Measurements from ENCODE around the gene DNMBP. TPM values are rescaled to one million over a fixed set of nuclear protein-coding genes. Genes with fewer than 3 reads are reported as not detected.
"Not testable (repeated sequence)": the region's sequence is repeated elsewhere in the genome, so short reads cannot be mapped to it uniquely, and the experiment has no call there.

Gene DNMBP
- total RNA-seq, 4 donors from 2014 or later: 21.6 to 28.8 (median 24.6) TPM

DNA sequence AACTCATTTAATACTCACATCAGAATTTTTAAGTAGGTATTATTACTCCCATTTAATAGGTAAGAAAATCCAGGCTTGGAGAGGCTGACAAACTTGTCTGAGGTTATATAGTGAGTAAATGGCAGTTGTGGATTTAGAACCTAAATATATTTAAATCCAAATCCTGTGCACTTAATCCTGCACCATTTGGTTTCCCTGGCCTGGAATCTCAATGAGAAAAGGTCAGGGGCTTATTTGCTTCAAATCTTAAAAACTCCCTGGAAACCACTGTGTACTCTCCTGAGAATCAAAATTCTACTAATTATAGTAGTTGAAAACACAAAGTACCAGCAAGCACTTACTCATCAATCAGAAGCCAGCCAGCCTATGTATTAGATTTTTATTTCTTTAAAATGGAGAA is 97.7 kb downstream of the DNMBP start:
- H3K27ac ChIP-seq: peak overlapping the region in 1 of 4 donors; percentile 55

GRCh38 chr10:99908512-99908911 is 101.2 kb downstream of the DNMBP start:
- H3K27me3 ChIP-seq: no peaks in the 10 kb centered on the region
- H3K4me3 ChIP-seq: no peak overlapping the region
- no peaks in the 10 kb centered on the region for H3K9me3 ChIP-seq
- DNase-seq (ENCODE audit: low spot score in 2 of 2): no peak
- no peak overlapping the region for H3K27ac ChIP-seq
- WGBS, 2 donors: 76 to 86% methylated on average over 3 of the region's 3 CpGs
- TF ChIP-seq, protein P1, sequence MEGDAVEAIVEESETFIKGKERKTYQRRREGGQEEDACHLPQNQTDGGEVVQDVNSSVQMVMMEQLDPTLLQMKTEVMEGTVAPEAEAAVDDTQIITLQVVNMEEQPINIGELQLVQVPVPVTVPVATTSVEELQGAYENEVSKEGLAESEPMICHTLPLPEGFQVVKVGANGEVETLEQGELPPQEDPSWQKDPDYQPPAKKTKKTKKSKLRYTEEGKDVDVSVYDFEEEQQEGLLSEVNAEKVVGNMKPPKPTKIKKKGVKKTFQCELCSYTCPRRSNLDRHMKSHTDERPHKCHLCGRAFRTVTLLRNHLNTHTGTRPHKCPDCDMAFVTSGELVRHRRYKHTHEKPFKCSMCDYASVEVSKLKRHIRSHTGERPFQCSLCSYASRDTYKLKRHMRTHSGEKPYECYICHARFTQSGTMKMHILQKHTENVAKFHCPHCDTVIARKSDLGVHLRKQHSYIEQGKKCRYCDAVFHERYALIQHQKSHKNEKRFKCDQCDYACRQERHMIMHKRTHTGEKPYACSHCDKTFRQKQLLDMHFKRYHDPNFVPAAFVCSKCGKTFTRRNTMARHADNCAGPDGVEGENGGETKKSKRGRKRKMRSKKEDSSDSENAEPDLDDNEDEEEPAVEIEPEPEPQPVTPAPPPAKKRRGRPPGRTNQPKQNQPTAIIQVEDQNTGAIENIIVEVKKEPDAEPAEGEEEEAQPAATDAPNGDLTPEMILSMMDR (IDR thresholded peaks at IDR 0.05): no peak
- TF ChIP-seq EP300 (IDR thresholded peaks at IDR 0.05): no peak
- TF ChIP-seq POLR2A (IDR thresholded peaks at IDR 0.05): no peak
- peaks cover 0 to 34% (median 0%) of the 10 kb centered on the region in 4 donors for H3K4me1 ChIP-seq
- H3K36me3 ChIP-seq: peaks cover 0 to 57% (median 8%) of the 10 kb centered on the region in 3 donors

More for the DNA sequence above, 97.7 kb downstream of the DNMBP start:
- no peaks in the 10 kb centered on the region for H3K27me3 ChIP-seq
- TF ChIP-seq POLR2A (IDR thresholded peaks at IDR 0.05) (no peak), EP300 (IDR thresholded peaks at IDR 0.05) (no peak)
- TF ChIP-seq, protein P1 (IDR thresholded peaks at IDR 0.05): no peak
- peaks cover 0 to 46% (median 3%) of the 10 kb centered on the region in 4 donors for H3K4me1 ChIP-seq
- H3K36me3 ChIP-seq: peaks cover 0 to 23% (median 0%) of the 10 kb centered on the region in 3 donors
- no peak for DNase-seq (ENCODE audit: low spot score in 2 of 2)
- H3K9me3 ChIP-seq: no peaks in the 10 kb centered on the region
- no peak overlapping the region for H3K4me3 ChIP-seq

GRCh38 chr10:99906470-99906869 is 103.3 kb downstream of the DNMBP start:
- Histone ChIP-seq H3K27ac (no peak overlapping the region), H3K27me3 (no peaks in the 10 kb centered on the region), H3K36me3 (peaks cover 0 to 66% (median 8%) of the 10 kb centered on the region in 3 donors), H3K9me3 (no peaks in the 10 kb centered on the region), H3K4me1 (peaks cover 0 to 14% (median 0%) of the 10 kb centered on the region in 4 donors), H3K4me3 (no peak overlapping the region)
- 74 to 85% methylated on average over 9 of the region's 9 CpGs for WGBS, 2 donors
- TF ChIP-seq, protein P1 (IDR thresholded peaks at IDR 0.05): no peak
- TF ChIP-seq EP300 (IDR thresholded peaks at IDR 0.05) (no peak), POLR2A (IDR thresholded peaks at IDR 0.05) (no peak)
- peak in 1 of 2 donors; percentile 46 for DNase-seq (ENCODE audit: low spot score in 2 of 2)

DNA sequence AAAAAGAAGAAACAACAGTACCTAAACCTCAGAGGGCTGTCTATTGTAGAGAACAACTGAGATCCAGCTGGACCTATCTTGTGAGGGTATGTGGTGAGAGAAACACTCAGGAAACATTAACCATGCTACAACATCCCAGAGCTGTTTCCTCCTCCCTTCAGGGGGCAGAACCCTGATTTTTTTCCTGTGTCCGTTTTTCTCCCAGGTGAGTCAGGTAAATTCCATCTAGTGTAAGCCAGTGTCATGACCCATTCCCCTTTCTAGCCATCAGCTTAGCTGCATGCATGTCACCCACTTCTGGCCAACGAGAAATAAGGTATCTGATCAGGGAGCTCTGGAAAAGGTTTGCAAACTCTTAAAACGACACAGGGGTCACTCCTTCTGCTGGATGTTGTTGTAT is 103.8 kb downstream of the DNMBP start:
- TF ChIP-seq, protein P1 (IDR thresholded peaks at IDR 0.05): no peak
- no peak for TF ChIP-seq POLR2A (IDR thresholded peaks at IDR 0.05)
- no peak for TF ChIP-seq EP300 (IDR thresholded peaks at IDR 0.05)
- Histone ChIP-seq H3K4me1 (peaks cover 0 to 12% (median 0%) of the 10 kb centered on the region in 4 donors), H3K27me3 (no peaks in the 10 kb centered on the region), H3K9me3 (no peaks in the 10 kb centered on the region), H3K27ac (no peak overlapping the region), H3K36me3 (peaks cover 0 to 68% (median 8%) of the 10 kb centered on the region in 3 donors), H3K4me3 (no peak overlapping the region)
- DNase-seq (ENCODE audit: low spot score in 2 of 2): no peak
- WGBS, 2 donors: 84 to 86% methylated on average over 3 of the region's 3 CpGs

- 83 to 85% methylated on average over 9 of the region's 9 CpGs for WGBS, 2 donors
- H3K36me3 ChIP-seq: peaks cover 0 to 85% (median 14%) of the 10 kb centered on the region in 3 donors
These were observed 113.9 kb downstream of the DNMBP start for GRCh38 chr10:99895867-99896266.

GRCh38 chr10:99895066-99895465 is 114.7 kb downstream of the DNMBP start:
- not testable (repeated sequence) for H3K4me1 ChIP-seq; H3K27ac ChIP-seq; DNase-seq (ENCODE audit: low spot score in 2 of 2); H3K4me3 ChIP-seq; H3K27me3 ChIP-seq; H3K9me3 ChIP-seq
- 87 to 96% methylated on average over 9 of the region's 9 CpGs for WGBS, 2 donors
- H3K36me3 ChIP-seq: peaks cover 0 to 80% (median 14%) of the 10 kb centered on the region in 3 donors

More at GRCh38 chr10:99895867-99896266, 113.9 kb downstream of the DNMBP start:
- no peak for TF ChIP-seq EP300 (IDR thresholded peaks at IDR 0.05)
- TF ChIP-seq, protein P1 (IDR thresholded peaks at IDR 0.05): no peak
- no peak for TF ChIP-seq POLR2A (IDR thresholded peaks at IDR 0.05)
- no peak overlapping the region for H3K4me3 ChIP-seq
- no peaks in the 10 kb centered on the region for H3K9me3 ChIP-seq
- DNase-seq (ENCODE audit: low spot score in 2 of 2): no peak
- H3K27ac ChIP-seq: no peak overlapping the region
- H3K4me1 ChIP-seq: no peaks in the 10 kb centered on the region
- H3K27me3 ChIP-seq: no peaks in the 10 kb centered on the region

Measured in tibial nerve (tissue), 4 donors.